Fibroblast of villous mesenchyme (primary cell): ENCODE data around the gene OPRL1. TPM values are rescaled to one million over a fixed set of nuclear protein-coding genes. Genes with fewer than 3 reads are reported as not detected.
A peak's percentile ranks its signal among the peaks of the same experiment; 100 is the strongest.

ENCODE experiments used
- DNase-seq: peaks from one replicate; pipeline ENCODE4 v3.0.0-alpha.2; 2010; ENCODE audit warnings: low read depth
- H3K4me3 ChIP-seq: 2 replicates; pipeline ENCODE4 v1.5.1; 2011; ENCODE audit warnings: low read depth, mild to moderate bottlenecking, low read length
- CTCF ChIP-seq: IDR thresholded peaks from 2 replicates; pipeline ENCODE4 v1.5.1; 2012; ENCODE audit warnings: low read depth, mild to moderate bottlenecking, low read length; ENCODE audit not compliant: insufficient read depth
- total RNA-seq: library from RNA; depleted of rRNA; stranded (reverse); fragments of >200 nt; gene quantifications from 2 replicates; pipeline ENCODE4 v1.2.3, GENCODE V29; 2012

OPRL1 gene
- total RNA-seq, 1 donor, result 1.7 TPM

DNA sequence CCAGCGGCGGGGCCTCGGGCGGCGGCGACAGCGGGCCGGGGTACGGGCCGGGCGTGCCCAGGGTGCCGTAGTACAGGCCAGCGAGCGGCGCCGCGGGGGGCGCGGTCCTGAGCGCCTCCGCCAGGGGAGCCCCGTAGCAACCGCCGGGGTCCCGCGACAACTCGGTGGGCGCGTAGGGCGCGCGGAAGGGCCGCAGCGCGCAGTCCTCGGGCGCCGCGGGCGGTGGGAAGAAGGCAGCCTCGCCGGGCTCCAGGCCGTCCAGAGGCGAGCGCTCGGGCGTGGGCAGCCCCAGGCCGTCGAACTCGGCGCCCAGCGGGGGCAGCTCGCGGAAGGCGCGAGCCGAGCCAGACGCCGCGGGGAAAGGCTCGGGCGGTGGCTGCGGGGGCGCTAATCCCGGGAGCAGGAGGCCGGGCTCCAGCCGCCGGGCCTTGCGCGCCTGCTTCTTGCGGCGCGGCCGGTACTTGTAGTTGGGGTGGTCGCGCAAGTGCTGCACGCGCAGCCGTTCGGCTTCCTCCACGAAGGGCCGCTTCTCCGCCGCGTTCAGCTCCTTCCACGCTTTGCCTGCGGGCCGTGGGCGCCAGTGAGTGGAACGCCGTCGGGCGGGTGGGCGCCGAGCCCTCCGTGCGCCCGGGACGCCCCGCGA, 31.4 kb upstream of the OPRL1 start:
- no peak for DNase-seq
- H3K4me3 ChIP-seq, result no peak overlapping the region
- TF ChIP-seq CTCF, result no peak

DNA sequence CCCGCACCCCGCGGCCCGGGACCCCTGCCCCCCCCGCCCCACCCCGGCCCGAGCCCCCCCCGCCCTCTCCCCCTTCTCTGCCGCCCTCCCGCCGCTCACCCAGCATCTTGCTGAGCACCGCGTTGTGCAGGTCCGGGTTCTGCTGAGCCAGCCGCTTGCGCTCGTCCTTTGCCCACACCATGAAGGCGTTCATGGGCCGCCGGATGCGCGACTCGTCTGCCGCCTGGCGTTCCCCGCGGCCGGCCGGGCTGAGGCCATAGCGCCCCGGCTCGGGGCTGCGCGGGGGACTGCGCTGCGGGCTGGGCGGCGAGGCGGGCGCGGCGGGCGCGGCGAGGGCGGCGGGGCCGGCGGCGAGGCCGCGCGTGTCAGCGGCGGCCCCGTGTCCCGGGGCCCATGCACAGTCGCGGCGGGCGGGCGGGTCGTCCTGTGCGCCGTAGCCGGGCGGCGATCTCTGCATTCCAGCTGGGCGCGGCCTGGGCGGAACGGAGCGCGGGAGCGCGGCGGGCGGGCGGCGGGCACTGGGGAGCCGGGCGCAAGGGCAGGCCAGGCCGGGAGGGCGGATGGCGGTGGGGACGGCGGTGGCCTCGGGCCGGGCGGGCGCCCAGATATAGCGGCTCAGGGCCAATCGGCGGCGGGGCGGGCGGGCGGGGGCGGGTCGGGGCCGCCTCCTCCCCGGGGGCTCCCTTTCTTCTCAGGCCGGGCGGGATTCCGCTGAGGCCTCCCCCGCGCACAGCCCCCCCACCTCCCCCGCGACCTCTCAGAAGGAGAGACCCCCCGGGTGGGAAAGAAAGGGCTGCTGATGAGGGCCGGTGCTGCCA, 30.6 kb upstream of the OPRL1 start, which contains the start of gene SOX18:
Gene SOX18 (minus strand): TSS at position 580 of the 818 bp plus-strand sequence. CDS start 123 bp downstream, at position 457.
- TF ChIP-seq CTCF, result no peak
- DNase-seq, result peak; percentile 41
- peak within 1 kb of the TSS; percentile 29 for H3K4me3 ChIP-seq

DNA sequence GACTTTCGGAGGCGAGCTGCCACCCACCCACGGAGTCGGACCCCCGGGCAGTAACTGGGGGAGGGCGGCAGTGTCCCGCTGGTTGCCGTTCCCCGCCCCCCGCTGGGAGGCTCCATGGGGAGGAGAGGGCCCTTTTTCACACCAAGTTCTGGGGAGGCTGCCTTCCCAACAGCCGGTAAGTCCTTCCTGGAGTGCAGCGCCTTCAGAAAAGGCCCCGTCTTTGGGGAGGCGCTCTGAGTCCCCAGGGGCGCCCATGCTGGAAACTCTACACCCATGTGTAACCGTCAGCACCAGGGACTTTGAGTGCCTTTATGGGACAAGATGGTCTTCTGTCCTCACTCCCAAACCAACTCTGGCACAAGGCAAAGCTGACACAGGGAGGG, 30.0 kb upstream of the OPRL1 start:
- no peak for DNase-seq
- no peak for TF ChIP-seq CTCF
- peak overlapping the region; percentile 29 for H3K4me3 ChIP-seq

DNA sequence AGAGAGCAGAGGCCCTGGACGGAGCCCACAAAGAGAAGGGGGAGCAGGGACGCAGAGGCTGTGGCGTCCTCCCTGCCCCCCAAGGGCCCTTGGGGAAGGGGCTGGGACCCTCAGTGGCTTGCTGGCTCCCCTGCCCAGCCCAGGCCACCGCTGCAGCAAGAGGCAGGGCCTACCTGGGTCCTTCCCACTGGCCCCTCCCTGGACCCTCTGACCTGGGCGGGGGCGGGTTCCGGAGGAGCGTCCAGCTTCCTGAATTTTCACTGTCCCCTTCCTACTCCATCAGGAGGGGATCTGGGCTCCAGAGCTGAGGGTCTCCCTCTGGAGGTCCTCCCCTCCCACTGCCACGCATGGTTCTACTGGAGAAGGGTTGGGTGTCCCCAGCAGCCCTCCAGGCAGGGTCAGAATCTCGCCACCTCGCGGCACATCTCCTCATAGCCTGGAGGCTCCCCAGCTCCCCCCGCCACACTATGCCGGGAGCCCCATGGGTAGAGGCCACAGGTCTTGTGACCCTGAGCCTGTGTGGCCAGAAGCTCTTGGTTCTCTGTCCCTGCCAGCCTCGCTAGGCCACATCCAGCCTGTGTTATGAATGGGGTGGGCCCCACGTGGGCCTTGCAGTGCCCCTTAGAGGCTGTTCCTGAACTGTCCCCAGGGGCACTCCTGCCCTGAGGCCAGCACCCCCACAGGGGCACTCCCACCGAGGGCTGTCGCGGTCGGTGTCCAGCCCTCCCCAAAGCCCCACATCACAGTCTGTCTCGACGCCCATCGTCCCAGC, 29.4 kb upstream of the OPRL1 start:
- no peak for DNase-seq
- H3K4me3 ChIP-seq, result no peak overlapping the region
- TF ChIP-seq CTCF, result no peak

GRCh38 chr20:64051033-64051452, 28.8 kb upstream of the OPRL1 start:
- H3K4me3 ChIP-seq, result no peak overlapping the region
- DNase-seq, result no peak
- TF ChIP-seq CTCF, result no peak

GRCh38 chr20:64051561-64052325, 28.1 kb upstream of the OPRL1 start:
- H3K4me3 ChIP-seq, result no peak overlapping the region
- no peak for TF ChIP-seq CTCF
- no peak for DNase-seq
